ENCODE data around the gene AKAP11. TPM values are rescaled to one million over a fixed set of nuclear protein-coding genes. Genes with fewer than 3 reads are reported as not detected.

The AKAP11 gene
- total RNA-seq, 1 experiment from 2014 or later: 5.2 TPM

GRCh38 chr13:42279986-42280385 is 8.0 kb downstream of the AKAP11 start:
- no peak overlapping the region for H3K27ac ChIP-seq (ENCODE audit: low read length)
- no TSS peak for BruUV-seq (replicated peaks)
- TF ChIP-seq EZH2phosphoT487 (IDR thresholded peaks at IDR 0.05; ENCODE audit: borderline replicate concordance, low read length) (no peak), EZH2 (IDR thresholded peaks at IDR 0.05; ENCODE audit: low read length, unreplicated experiment) (no peak)
- TF ChIP-seq, protein P1, sequence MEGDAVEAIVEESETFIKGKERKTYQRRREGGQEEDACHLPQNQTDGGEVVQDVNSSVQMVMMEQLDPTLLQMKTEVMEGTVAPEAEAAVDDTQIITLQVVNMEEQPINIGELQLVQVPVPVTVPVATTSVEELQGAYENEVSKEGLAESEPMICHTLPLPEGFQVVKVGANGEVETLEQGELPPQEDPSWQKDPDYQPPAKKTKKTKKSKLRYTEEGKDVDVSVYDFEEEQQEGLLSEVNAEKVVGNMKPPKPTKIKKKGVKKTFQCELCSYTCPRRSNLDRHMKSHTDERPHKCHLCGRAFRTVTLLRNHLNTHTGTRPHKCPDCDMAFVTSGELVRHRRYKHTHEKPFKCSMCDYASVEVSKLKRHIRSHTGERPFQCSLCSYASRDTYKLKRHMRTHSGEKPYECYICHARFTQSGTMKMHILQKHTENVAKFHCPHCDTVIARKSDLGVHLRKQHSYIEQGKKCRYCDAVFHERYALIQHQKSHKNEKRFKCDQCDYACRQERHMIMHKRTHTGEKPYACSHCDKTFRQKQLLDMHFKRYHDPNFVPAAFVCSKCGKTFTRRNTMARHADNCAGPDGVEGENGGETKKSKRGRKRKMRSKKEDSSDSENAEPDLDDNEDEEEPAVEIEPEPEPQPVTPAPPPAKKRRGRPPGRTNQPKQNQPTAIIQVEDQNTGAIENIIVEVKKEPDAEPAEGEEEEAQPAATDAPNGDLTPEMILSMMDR (conservative IDR thresholded peaks at IDR 0.05; ENCODE audit: low read depth, low read length): no peak
- H3K79me2 ChIP-seq (ENCODE audit: low read length): peaks cover 52% of the 10 kb centered on the region
- H3K9me3 ChIP-seq (ENCODE audit: low read length): no peaks in the 10 kb centered on the region
- no peak for ATAC-seq
- H3F3A ChIP-seq (ENCODE audit: low read length, unreplicated experiment): no peaks in the 10 kb centered on the region
- peaks cover 5% of the 10 kb centered on the region; the same call in 1 of the 2 replicates for H3K4me1 ChIP-seq (ENCODE audit: insufficient read depth, low read length)
- no peaks in the 10 kb centered on the region for H3K9me2 ChIP-seq (replicated peaks; ENCODE audit: low read length)
- intact Hi-C loops (cut with micrococcal nuclease): no loop called here
- H3K36me3 ChIP-seq (ENCODE audit: low read depth, low read length): no peaks in the 10 kb centered on the region
- H2AFZ ChIP-seq (ENCODE audit: low read length): no peak overlapping the region
- no peak overlapping the region for H3K9ac ChIP-seq (ENCODE audit: low read length)
- no peak overlapping the region for H3K4me3 ChIP-seq (ENCODE audit: low read length)
- no peak overlapping the region for H3K4me2 ChIP-seq (ENCODE audit: low read length)
- ChIA-PET CTCF (no interaction called here), POLR2A (ENCODE audit: unreplicated experiment) (no interaction called here)
- no peaks in the 10 kb centered on the region for H3K27me3 ChIP-seq (ENCODE audit: low read length)
- H4K20me1 ChIP-seq (ENCODE audit: low read length): no peaks in the 10 kb centered on the region
- DNase-seq: no peak

GRCh38 chr13:42280537-42280936 is 8.6 kb downstream of the AKAP11 start:
- DNase-seq (no peak), ATAC-seq (no peak)
- Histone ChIP-seq H3K4me3 (ENCODE audit: low read length) (no peak overlapping the region), H3K4me2 (ENCODE audit: low read length) (no peak overlapping the region), H3K27me3 (ENCODE audit: low read length) (no peaks in the 10 kb centered on the region), H3K4me1 (ENCODE audit: insufficient read depth, low read length) (peaks cover 5% of the 10 kb centered on the region; the same call in 1 of the 2 replicates), H4K20me1 (ENCODE audit: low read length) (no peaks in the 10 kb centered on the region), H3K9ac (ENCODE audit: low read length) (no peak overlapping the region), H3K9me3 (ENCODE audit: low read length) (no peaks in the 10 kb centered on the region), H3K9me2 (replicated peaks; ENCODE audit: low read length) (no peaks in the 10 kb centered on the region), H2AFZ (ENCODE audit: low read length) (no peak overlapping the region), H3K79me2 (ENCODE audit: low read length) (peaks cover 49% of the 10 kb centered on the region), H3K27ac (ENCODE audit: low read length) (no peak overlapping the region), H3K36me3 (ENCODE audit: low read depth, low read length) (no peaks in the 10 kb centered on the region), H3F3A (ENCODE audit: low read length, unreplicated experiment) (no peaks in the 10 kb centered on the region)
- ChIA-PET POLR2A (ENCODE audit: unreplicated experiment) (no interaction called here), CTCF (no interaction called here)
- intact Hi-C loops (cut with micrococcal nuclease): no loop called here
- BruUV-seq (replicated peaks): no TSS peak
- TF ChIP-seq, protein P1 (conservative IDR thresholded peaks at IDR 0.05; ENCODE audit: low read depth, low read length): no peak
- no peak for TF ChIP-seq EZH2 (IDR thresholded peaks at IDR 0.05; ENCODE audit: low read length, unreplicated experiment)

- H4K20me1 ChIP-seq (ENCODE audit: low read length): no peaks in the 10 kb centered on the region
- intact Hi-C loops (cut with micrococcal nuclease): no loop called here
- no peak for TF ChIP-seq EZH2phosphoT487 (IDR thresholded peaks at IDR 0.05; ENCODE audit: borderline replicate concordance, low read length)
- TF ChIP-seq, protein P1 (conservative IDR thresholded peaks at IDR 0.05; ENCODE audit: low read depth, low read length): no peak
- TF ChIP-seq EZH2 (IDR thresholded peaks at IDR 0.05; ENCODE audit: low read length, unreplicated experiment): no peak
- H3K4me2 ChIP-seq (ENCODE audit: low read length): no peak overlapping the region
- H3F3A ChIP-seq (ENCODE audit: low read length, unreplicated experiment): no peaks in the 10 kb centered on the region
- no TSS peak for BruUV-seq (replicated peaks)
- H2AFZ ChIP-seq (ENCODE audit: low read length): no peak overlapping the region
- H3K36me3 ChIP-seq (ENCODE audit: low read depth, low read length): no peaks in the 10 kb centered on the region; the same call in 1 of the 2 replicates
- DNase-seq (no peak), ATAC-seq (no peak)
- H3K27me3 ChIP-seq (ENCODE audit: low read length): no peaks in the 10 kb centered on the region
- H3K4me1 ChIP-seq (ENCODE audit: insufficient read depth, low read length): peaks cover 5% of the 10 kb centered on the region; the same call in 1 of the 2 replicates
- CTCF ChIA-PET: no interaction called here
- peaks cover 39% of the 10 kb centered on the region for H3K79me2 ChIP-seq (ENCODE audit: low read length)
- H3K9ac ChIP-seq (ENCODE audit: low read length): no peak overlapping the region
- no peak overlapping the region for H3K27ac ChIP-seq (ENCODE audit: low read length)
- POLR2A ChIA-PET (ENCODE audit: unreplicated experiment): no interaction called here
- H3K4me3 ChIP-seq (ENCODE audit: low read length): no peak overlapping the region
- no peaks in the 10 kb centered on the region for H3K9me3 ChIP-seq (ENCODE audit: low read length)
- no peaks in the 10 kb centered on the region for H3K9me2 ChIP-seq (replicated peaks; ENCODE audit: low read length)
Observed at GRCh38 chr13:42283574-42283973, 11.6 kb downstream of the AKAP11 start.
